ENCODE results near the gene PIP5KL1.
A peak's percentile ranks its signal among the peaks of the same experiment; 100 is the strongest.

DNA sequence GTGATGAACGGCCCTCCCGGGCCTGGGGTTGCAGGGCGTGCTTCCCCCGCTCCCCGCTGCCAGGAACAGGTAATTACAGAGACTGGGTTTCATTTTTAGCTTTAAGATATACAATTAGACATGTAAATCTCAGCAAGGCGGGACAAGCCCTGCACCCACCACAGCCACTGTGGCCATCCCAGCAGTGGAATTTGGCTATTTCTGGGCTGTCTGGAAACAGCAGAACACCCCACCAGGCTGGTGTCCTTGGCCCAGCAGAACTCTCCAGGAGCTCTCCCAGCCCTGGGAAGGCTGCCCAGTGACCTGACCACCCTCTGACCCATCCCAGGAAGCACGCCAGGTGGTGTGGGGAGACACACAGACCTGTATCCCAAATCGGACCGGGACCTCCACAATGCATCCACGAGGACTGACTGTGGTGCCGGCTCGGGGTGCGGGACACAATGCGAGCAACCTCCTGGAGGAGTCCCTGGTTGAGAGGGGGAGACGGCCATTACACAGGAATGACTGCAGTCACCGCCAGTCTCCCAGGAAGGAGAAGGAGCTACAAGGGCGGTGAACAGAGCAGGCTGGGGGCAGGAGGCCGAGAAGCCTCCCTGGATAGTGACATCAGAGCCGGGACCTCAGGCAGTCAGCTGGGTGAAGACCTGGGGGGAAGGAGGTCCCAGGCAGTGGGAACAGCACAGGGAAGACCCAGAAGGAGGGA lies 32.9 kb upstream of the PIP5KL1 start:
- TF ChIP-seq POLR2AphosphoS5 (IDR thresholded peaks at IDR 0.05), result peak in 1 of 3 donors; percentile 40
- TF ChIP-seq, protein P1, sequence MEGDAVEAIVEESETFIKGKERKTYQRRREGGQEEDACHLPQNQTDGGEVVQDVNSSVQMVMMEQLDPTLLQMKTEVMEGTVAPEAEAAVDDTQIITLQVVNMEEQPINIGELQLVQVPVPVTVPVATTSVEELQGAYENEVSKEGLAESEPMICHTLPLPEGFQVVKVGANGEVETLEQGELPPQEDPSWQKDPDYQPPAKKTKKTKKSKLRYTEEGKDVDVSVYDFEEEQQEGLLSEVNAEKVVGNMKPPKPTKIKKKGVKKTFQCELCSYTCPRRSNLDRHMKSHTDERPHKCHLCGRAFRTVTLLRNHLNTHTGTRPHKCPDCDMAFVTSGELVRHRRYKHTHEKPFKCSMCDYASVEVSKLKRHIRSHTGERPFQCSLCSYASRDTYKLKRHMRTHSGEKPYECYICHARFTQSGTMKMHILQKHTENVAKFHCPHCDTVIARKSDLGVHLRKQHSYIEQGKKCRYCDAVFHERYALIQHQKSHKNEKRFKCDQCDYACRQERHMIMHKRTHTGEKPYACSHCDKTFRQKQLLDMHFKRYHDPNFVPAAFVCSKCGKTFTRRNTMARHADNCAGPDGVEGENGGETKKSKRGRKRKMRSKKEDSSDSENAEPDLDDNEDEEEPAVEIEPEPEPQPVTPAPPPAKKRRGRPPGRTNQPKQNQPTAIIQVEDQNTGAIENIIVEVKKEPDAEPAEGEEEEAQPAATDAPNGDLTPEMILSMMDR (IDR thresholded peaks at IDR 0.05), result no peak
- no peak for TF ChIP-seq POLR2A (IDR thresholded peaks at IDR 0.05)
- TF ChIP-seq EP300 (IDR thresholded peaks at IDR 0.05), result no peak
